A549 (cell line): ENCODE results near the gene GRIP2. TPM values are rescaled to one million over a fixed set of nuclear protein-coding genes. Genes with fewer than 3 reads are reported as not detected.

Source experiments
- ATAC-seq, 2 experiments: fragments of 200-7000 bp in 1 of 2; fragments of >200 bp in 1 of 2; cut with Nextera tagmentation in 1 of 2; cut with Tn5 transposase in 1 of 2; 3 replicates each; pipeline versions ENCODE4 v1.8.0 to v1.9.1; 2018 to 2020; ENCODE audit warnings: mild to moderate bottlenecking in 1 of 2, moderate library complexity in 1 of 2
- CTCF ChIA-PET: fragments of 300-600 bp; sonication (Branson Sonifier 250); formaldehyde crosslinking; extraction: SDS; loops from one replicate; lab custom pipeline; 2021; ENCODE audit warnings: antibody characterized with exemption, inconsistent platforms; lab: Yijun Ruan, JAX
- POLR2A ChIA-PET: fragments of 350-600 bp; formaldehyde crosslinking; extraction: SDS; loops from one replicate; lab custom pipeline; 2021; ENCODE audit warnings: antibody characterized with exemption, inconsistent platforms; lab: Yijun Ruan, JAX
- DNase-seq, 2 experiments: peaks; one replicate each; pipeline versions ENCODE4 v3.0.0 to v3.0.0-alpha.2; 2011 to 2016; ENCODE audit warnings: low read depth in 1 of 2, low spot score in 1 of 2
- FAIRE-seq: peaks from 2 replicates; lab custom pipeline; 2011; peaks lifted over from hg19 to GRCh38; lab: Jason Lieb, UNC
- H3K27ac ChIP-seq, 2 experiments: fragments of >200 bp; sonication (Bioruptor Twin); formaldehyde crosslinking; 3 replicates each; pipeline ENCODE4 v1.5.1; 2016 to 2017
- H3K4me1 ChIP-seq: fragments of >200 bp; sonication (Bioruptor Twin); formaldehyde crosslinking; 3 replicates; pipeline ENCODE4 v1.6.1; 2016
- H3K4me2 ChIP-seq: fragments of >200 bp; sonication (Bioruptor Twin); formaldehyde crosslinking; 3 replicates; pipeline ENCODE4 v1.6.1; 2016
- H3K4me3 ChIP-seq: fragments of >200 bp; sonication (Bioruptor Twin); formaldehyde crosslinking; 3 replicates; pipeline ENCODE4 v1.5.1; 2016
- H3K9me3 ChIP-seq: fragments of >200 bp; sonication (Bioruptor Twin); formaldehyde crosslinking; 3 replicates; pipeline ENCODE4 v1.6.1; 2016
- ATOH8 ChIP-seq: fragments of 250-450 bp; sonication (Bioruptor Pico); IDR thresholded peaks from 2 replicates; pipeline ENCODE4 v1.5.0; 2020; ENCODE audit warnings: low read depth, mild to moderate bottlenecking, moderate library complexity
- CBX2 ChIP-seq: fragments of 200-600 bp; sonication (generic); IDR thresholded peaks from 2 replicates; pipeline ENCODE4 v1.6.1; 2016; ENCODE audit warnings: low read depth, mild to moderate bottlenecking, borderline replicate concordance
- CBX8 ChIP-seq: fragments of 200-600 bp; sonication (generic); IDR thresholded peaks from 2 replicates; pipeline ENCODE4 v1.6.1; 2016
- CEBPB ChIP-seq, 2 experiments: fragments of >200 bp in 1 of 2; sonication (Bioruptor Twin) in 1 of 2; formaldehyde crosslinking in 1 of 2; IDR thresholded peaks; 2 replicates each; pipeline ENCODE4 v1.6.1; 2012 to 2016
- CHD4 ChIP-seq: fragments of 200-600 bp; sonication (generic); IDR thresholded peaks from 2 replicates; pipeline ENCODE4 v1.6.1; 2016; ENCODE audit warnings: antibody characterized with exemption, mild to moderate bottlenecking, borderline replicate concordance
- EHMT2 ChIP-seq: fragments of 200-600 bp; sonication (generic); IDR thresholded peaks from 2 replicates; pipeline ENCODE4 v1.6.1; 2016; ENCODE audit warnings: antibody characterized with exemption, low read depth, mild to moderate bottlenecking, moderate library complexity
- ESRRA ChIP-seq: fragments of 150-350 bp; IDR thresholded peaks from 2 replicates; pipeline ENCODE4 v1.6.1; 2014; ENCODE audit warnings: mild to moderate bottlenecking, low read length, borderline replicate concordance
- FOSB ChIP-seq: fragments of 250-450 bp; sonication (Bioruptor Pico); IDR thresholded peaks from 2 replicates; pipeline ENCODE4 v1.5.0; 2020; ENCODE audit warnings: mild to moderate bottlenecking, moderate library complexity
- FOXS1 ChIP-seq: fragments of 250-450 bp; sonication (Bioruptor Pico); IDR thresholded peaks from 2 replicates; pipeline ENCODE4 v1.5.0; 2020; ENCODE audit warnings: mild to moderate bottlenecking, moderate library complexity
- HOXA7 ChIP-seq: fragments of 250-450 bp; sonication (Bioruptor Pico); IDR thresholded peaks from 2 replicates; pipeline ENCODE4 v1.5.0; 2020; ENCODE audit warnings: mild to moderate bottlenecking, moderate library complexity
- HOXB5 ChIP-seq: fragments of 250-450 bp; sonication (Bioruptor Pico); IDR thresholded peaks from 2 replicates; pipeline ENCODE4 v1.5.0; 2020; ENCODE audit warnings: mild to moderate bottlenecking, moderate library complexity
- JUNB ChIP-seq: fragments of >200 bp; sonication (Bioruptor Twin); formaldehyde crosslinking; IDR thresholded peaks from 2 replicates; pipeline ENCODE4 v1.6.1; 2016
- KDM1A ChIP-seq: fragments of 200-600 bp; sonication (generic); IDR thresholded peaks from 2 replicates; pipeline ENCODE4 v1.6.1; 2016; ENCODE audit warnings: low read depth, mild to moderate bottlenecking
- KDM5A ChIP-seq: fragments of 200-600 bp; sonication (generic); IDR thresholded peaks from 2 replicates; pipeline ENCODE4 v1.6.1; 2016; ENCODE audit warnings: antibody characterized with exemption, mild to moderate bottlenecking
- MAFK ChIP-seq: fragments of 450-650 bp; IDR thresholded peaks from 2 replicates; pipeline ENCODE4 v1.6.1; 2014; ENCODE audit not compliant: partially characterized antibody
- NPAS2 ChIP-seq: fragments of 250-450 bp; sonication (Bioruptor Pico); IDR thresholded peaks from 2 replicates; pipeline ENCODE4 v1.8.0; 2022; ENCODE audit warnings: mild to moderate bottlenecking, moderate library complexity, borderline replicate concordance
- NR3C1 ChIP-seq: fragments of >200 bp; sonication (Bioruptor Twin); formaldehyde crosslinking; IDR thresholded peaks from 3 replicates; pipeline ENCODE4 v1.6.1; 2017
- POLR2A ChIP-seq: IDR thresholded peaks from 2 replicates; pipeline ENCODE4 v1.6.1; 2012; ENCODE audit warnings: mild to moderate bottlenecking, low read length
- POLR2AphosphoS2 ChIP-seq: conservative IDR thresholded peaks from 2 replicates; pipeline ENCODE4 v1.6.1; 2012; ENCODE audit warnings: low read length, improper control_type of control experiment, inconsistent platforms
- RAD21 ChIP-seq, 2 experiments: fragments of >200 bp in 1 of 2; sonication (Bioruptor Twin) in 1 of 2; formaldehyde crosslinking in 1 of 2; IDR thresholded peaks in 1 of 2; conservative IDR thresholded peaks in 1 of 2; 2 replicates in 1 of 2; 3 replicates in 1 of 2; pipeline ENCODE4 v1.6.1; 2012 to 2018; ENCODE audit warnings: inconsistent platforms in 1 of 2
- RARB ChIP-seq: fragments of 250-450 bp; sonication (Bioruptor Pico); IDR thresholded peaks from 2 replicates; pipeline ENCODE4 v1.8.0; 2021; ENCODE audit warnings: mild to moderate bottlenecking, moderate library complexity
- ZFP36 ChIP-seq: fragments of 450-650 bp; IDR thresholded peaks from 2 replicates; pipeline ENCODE4 v1.6.1; 2014; ENCODE audit warnings: borderline replicate concordance; ENCODE audit not compliant: partially characterized antibody
- ZNF302 ChIP-seq: fragments of 250-450 bp; sonication (Bioruptor Pico); IDR thresholded peaks from 2 replicates; pipeline ENCODE4 v1.9.0; 2021; ENCODE audit warnings: inconsistent platforms, mild to moderate bottlenecking, moderate library complexity
- ZSCAN20 ChIP-seq: fragments of 250-450 bp; sonication (Bioruptor Pico); IDR thresholded peaks from 2 replicates; pipeline ENCODE4 v1.8.0; 2022; ENCODE audit warnings: mild to moderate bottlenecking, moderate library complexity
- WGBS: methylation state at CpG from one replicate; pipeline ENCODE4 v1.1.6; 2017; ENCODE audit errors: missing lambda C conversion rate; 5-methylcytosine and 5-hydroxymethylcytosine counted together
- polyA plus RNA-seq, 4 experiments: library from polyadenylated mRNA; depleted of rRNA in 3 of 4; stranded (reverse); fragments of >200 nt; fragmentation: RNase III in 1 of 4; extraction: RNeasy Plus Mini Kit Qiagen cat#74134 plus additional on column Dnase treatment in 1 of 4; gene quantifications; 2 replicates in 3 of 4; 3 replicates in 1 of 4; pipeline ENCODE4 v1.2.3, GENCODE V29; 2011 to 2017
- TF ChIP-seq, protein P1 (sequence below): fragments of 200-600 bp; sonication (generic); IDR thresholded peaks from 2 replicates; pipeline ENCODE4 v1.6.1; 2016; ENCODE audit warnings: antibody characterized with exemption, mild to moderate bottlenecking, moderate library complexity
- TF ChIP-seq, protein P2 (sequence below): fragments of >200 bp; sonication (Bioruptor Twin); formaldehyde crosslinking; IDR thresholded peaks from 2 replicates; pipeline ENCODE4 v1.6.1; 2016
- TF ChIP-seq, protein P3 (sequence below): fragments of >200 bp; sonication (Bioruptor Twin); formaldehyde crosslinking; IDR thresholded peaks from 3 replicates; pipeline ENCODE4 v1.6.1; 2016

The GRIP2 gene
- polyA plus RNA-seq, 2 of the 4 experiments (the other 2 are of a cell fraction) = 0.56 to 1.6 TPM

DNA sequence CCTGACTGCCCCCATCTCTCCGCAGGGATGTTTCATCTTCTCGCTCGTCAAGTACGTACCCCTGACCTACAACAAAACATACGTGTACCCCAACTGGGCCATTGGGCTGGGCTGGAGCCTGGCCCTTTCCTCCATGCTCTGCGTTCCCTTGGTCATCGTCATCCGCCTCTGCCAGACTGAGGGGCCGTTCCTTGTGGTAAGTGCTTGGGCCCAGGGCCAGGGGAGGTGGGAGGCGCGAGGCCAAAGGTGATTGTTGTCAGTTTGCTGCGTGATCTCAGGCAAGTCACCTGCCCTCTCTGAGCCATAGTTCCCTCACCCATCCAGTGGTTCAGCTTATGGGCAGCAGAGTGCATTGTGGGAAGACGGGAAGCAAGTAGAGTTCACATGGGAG lies 58.5 kb downstream of the GRIP2 start:
- H3K4me3 ChIP-seq = no peak overlapping the region
- no peak for DNase-seq
- no peaks in the 10 kb centered on the region for H3K4me1 ChIP-seq
- H3K9me3 ChIP-seq = no peaks in the 10 kb centered on the region
- POLR2A ChIA-PET = no interaction called here
- no peak overlapping the region for H3K4me2 ChIP-seq
- no peak for ATAC-seq
- FAIRE-seq = no peak
- CTCF ChIA-PET = interaction anchor here (1.0 kb wide), 1 partner anchor 278 kb away, joined by 4 read pairs; no protein-coding TSS in a partner anchor
- WGBS = 98% methylated on average over 13 of the region's 13 CpGs
- TF ChIP-seq ZSCAN20 (CRISPR knock-in tag) (no peak), RAD21 (conservative IDR thresholded peaks at IDR 0.05 in 1 of 2, IDR thresholded peaks at IDR 0.05 in 1 of 2) (no peak), RARB (CRISPR knock-in tag) (no peak), CEBPB (IDR thresholded peaks at IDR 0.05) (no peak), POLR2AphosphoS2 (no peak), MAFK (no peak), NR3C1 (no peak), NPAS2 (CRISPR knock-in tag) (no peak), EHMT2 (no peak), ZNF302 (CRISPR knock-in tag) (no peak), POLR2A (no peak), ESRRA (no peak)
- TF ChIP-seq, protein P1, sequence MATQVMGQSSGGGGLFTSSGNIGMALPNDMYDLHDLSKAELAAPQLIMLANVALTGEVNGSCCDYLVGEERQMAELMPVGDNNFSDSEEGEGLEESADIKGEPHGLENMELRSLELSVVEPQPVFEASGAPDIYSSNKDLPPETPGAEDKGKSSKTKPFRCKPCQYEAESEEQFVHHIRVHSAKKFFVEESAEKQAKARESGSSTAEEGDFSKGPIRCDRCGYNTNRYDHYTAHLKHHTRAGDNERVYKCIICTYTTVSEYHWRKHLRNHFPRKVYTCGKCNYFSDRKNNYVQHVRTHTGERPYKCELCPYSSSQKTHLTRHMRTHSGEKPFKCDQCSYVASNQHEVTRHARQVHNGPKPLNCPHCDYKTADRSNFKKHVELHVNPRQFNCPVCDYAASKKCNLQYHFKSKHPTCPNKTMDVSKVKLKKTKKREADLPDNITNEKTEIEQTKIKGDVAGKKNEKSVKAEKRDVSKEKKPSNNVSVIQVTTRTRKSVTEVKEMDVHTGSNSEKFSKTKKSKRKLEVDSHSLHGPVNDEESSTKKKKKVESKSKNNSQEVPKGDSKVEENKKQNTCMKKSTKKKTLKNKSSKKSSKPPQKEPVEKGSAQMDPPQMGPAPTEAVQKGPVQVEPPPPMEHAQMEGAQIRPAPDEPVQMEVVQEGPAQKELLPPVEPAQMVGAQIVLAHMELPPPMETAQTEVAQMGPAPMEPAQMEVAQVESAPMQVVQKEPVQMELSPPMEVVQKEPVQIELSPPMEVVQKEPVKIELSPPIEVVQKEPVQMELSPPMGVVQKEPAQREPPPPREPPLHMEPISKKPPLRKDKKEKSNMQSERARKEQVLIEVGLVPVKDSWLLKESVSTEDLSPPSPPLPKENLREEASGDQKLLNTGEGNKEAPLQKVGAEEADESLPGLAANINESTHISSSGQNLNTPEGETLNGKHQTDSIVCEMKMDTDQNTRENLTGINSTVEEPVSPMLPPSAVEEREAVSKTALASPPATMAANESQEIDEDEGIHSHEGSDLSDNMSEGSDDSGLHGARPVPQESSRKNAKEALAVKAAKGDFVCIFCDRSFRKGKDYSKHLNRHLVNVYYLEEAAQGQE = no peak
- no peak overlapping the region for H3K27ac ChIP-seq

GRCh38 chr3:14481018-14481645 lies 59.0 kb downstream of the GRIP2 start:
- Histone ChIP-seq H3K4me3 (no peak overlapping the region), H3K4me2 (no peak overlapping the region), H3K27ac (no peak overlapping the region), H3K9me3 (no peaks in the 10 kb centered on the region), H3K4me1 (no peaks in the 10 kb centered on the region)
- FAIRE-seq = no peak
- no peak for ATAC-seq
- no peak for TF ChIP-seq RARB (CRISPR knock-in tag)
- TF ChIP-seq CEBPB (IDR thresholded peaks at IDR 0.05) = no peak
- TF ChIP-seq CHD4 = no peak
- no peak for TF ChIP-seq KDM5A
- no peak for TF ChIP-seq CBX8
- no peak for TF ChIP-seq FOXS1
- TF ChIP-seq FOSB (CRISPR knock-in tag) = no peak
- TF ChIP-seq, protein P2, sequence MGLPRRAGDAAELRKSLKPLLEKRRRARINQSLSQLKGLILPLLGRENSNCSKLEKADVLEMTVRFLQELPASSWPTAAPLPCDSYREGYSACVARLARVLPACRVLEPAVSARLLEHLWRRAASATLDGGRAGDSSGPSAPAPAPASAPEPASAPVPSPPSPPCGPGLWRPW = no peak
- TF ChIP-seq NR3C1 = no peak
- TF ChIP-seq ZFP36 = no peak
- TF ChIP-seq, protein P3, sequence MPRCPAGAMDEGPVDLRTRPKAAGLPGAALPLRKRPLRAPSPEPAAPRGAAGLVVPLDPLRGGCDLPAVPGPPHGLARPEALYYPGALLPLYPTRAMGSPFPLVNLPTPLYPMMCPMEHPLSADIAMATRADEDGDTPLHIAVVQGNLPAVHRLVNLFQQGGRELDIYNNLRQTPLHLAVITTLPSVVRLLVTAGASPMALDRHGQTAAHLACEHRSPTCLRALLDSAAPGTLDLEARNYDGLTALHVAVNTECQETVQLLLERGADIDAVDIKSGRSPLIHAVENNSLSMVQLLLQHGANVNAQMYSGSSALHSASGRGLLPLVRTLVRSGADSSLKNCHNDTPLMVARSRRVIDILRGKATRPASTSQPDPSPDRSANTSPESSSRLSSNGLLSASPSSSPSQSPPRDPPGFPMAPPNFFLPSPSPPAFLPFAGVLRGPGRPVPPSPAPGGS = no peak
- TF ChIP-seq KDM1A = no peak
- no peak for TF ChIP-seq ZSCAN20 (CRISPR knock-in tag)
- TF ChIP-seq HOXB5 (CRISPR knock-in tag) = no peak
- TF ChIP-seq HOXA7 = no peak
- TF ChIP-seq CBX2 = no peak
- TF ChIP-seq ATOH8 = no peak
- TF ChIP-seq JUNB = no peak
- WGBS = 96% methylated on average over 10 of the region's 10 CpGs
- POLR2A ChIA-PET = no interaction called here
- no peak for DNase-seq
- CTCF ChIA-PET = interaction anchor here (1.0 to 2.7 kb wide), 2 partner anchors 13 to 278 kb away, joined by 4 to 15 read pairs; no protein-coding TSS in a partner anchor
